NCI-H2171 treated with DMSO at 0.1 percent for 48 hours (cell line): ENCODE data around the gene PPARA.
"Not testable (repeated sequence)": the region's sequence is repeated elsewhere in the genome, so short reads cannot be mapped to it uniquely, and the experiment has no call there.

Experiments
- DNase-seq: peaks from one replicate; lab custom pipeline; 2025; lab: John Stamatoyannopoulos, UW

Gene PPARA

GRCh38 chr22:46247443-46247975 is 97.2 kb downstream of the PPARA start:
- DNase-seq: no peak

- peak; percentile 86 for DNase-seq
Measured at GRCh38 chr22:46250035-46250782, 99.9 kb downstream of the PPARA start, which contains the start of gene CDPF1. Gene CDPF1, minus strand, starts transcription at chr22:46250293. Its CDS starts 2,009 bp downstream, at chr22:46248284.

- no peak for DNase-seq
Measured at GRCh38 chr22:46250783-46251125, 100.4 kb downstream of the PPARA start.

GRCh38 chr22:46251266-46251665 is 100.9 kb downstream of the PPARA start:
- no peak for DNase-seq

GRCh38 chr22:46251816-46252380 is 101.6 kb downstream of the PPARA start:
- DNase-seq: no peak

- DNase-seq: no peak
Measured at GRCh38 chr22:46256358-46256958, 106.1 kb downstream of the PPARA start.

- no peak for DNase-seq
Measured at GRCh38 chr22:46259374-46259773, 109.0 kb downstream of the PPARA start.

- no peak for DNase-seq
Measured at GRCh38 chr22:46260038-46260437, 109.7 kb downstream of the PPARA start.

- DNase-seq: no peak
Measured at GRCh38 chr22:46262449-46263215, 112.3 kb downstream of the PPARA start.

- DNase-seq: no peak
Measured at GRCh38 chr22:46263216-46263590, 112.9 kb downstream of the PPARA start, which contains the start of gene PKDREJ. Gene PKDREJ, minus strand, starts transcription at chr22:46263343. Its CDS starts 21 bp downstream, at chr22:46263322.

- not testable (repeated sequence) for DNase-seq
Measured at GRCh38 chr22:46264520-46264919, 114.2 kb downstream of the PPARA start.

GRCh38 chr22:46265627-46266026 is 115.3 kb downstream of the PPARA start:
- not testable (repeated sequence) for DNase-seq

GRCh38 chr22:46267431-46268279 is 117.3 kb downstream of the PPARA start, which contains the start of gene TTC38:
Gene TTC38, plus strand, starts transcription at chr22:46268008. Its CDS starts 32 bp downstream, at chr22:46268040.
- DNase-seq: peak; percentile 12

GRCh38 chr22:46269564-46269963 is 119.2 kb downstream of the PPARA start:
- no peak for DNase-seq

- no peak for DNase-seq
Measured at GRCh38 chr22:46272196-46272595, 121.9 kb downstream of the PPARA start.

- no peak for DNase-seq
Measured at GRCh38 chr22:46272762-46273431, 122.6 kb downstream of the PPARA start.

GRCh38 chr22:46273432-46274148 is 123.3 kb downstream of the PPARA start:
- no peak for DNase-seq

- DNase-seq: no peak
Measured at GRCh38 chr22:46274381-46274780, 124.1 kb downstream of the PPARA start.

GRCh38 chr22:46275455-46276122 is 125.3 kb downstream of the PPARA start:
- DNase-seq: no peak
